DND-41 (cell line): ENCODE results near the gene OCIAD2.

Source experiments
- ATAC-seq: fragments of 200-7000 bp; cut with Tn5 transposase; 3 replicates; pipeline ENCODE4 v1.9.1; 2021; ENCODE audit warnings: low read depth; ENCODE audit not compliant: insufficient read depth
- DNase-seq: peaks from one replicate; pipeline ENCODE4 v3.0.0-alpha.2; 2020
- H2AFZ ChIP-seq: 2 replicates; pipeline ENCODE4 v1.6.0; 2012; ENCODE audit warnings: low read depth, low read length
- H3K27ac ChIP-seq: 2 replicates; pipeline ENCODE4 v1.5.1; 2012; ENCODE audit warnings: low read length, inconsistent platforms
- H3K27me3 ChIP-seq: fragments of 200-600 bp; sonication (generic); 2 replicates; pipeline ENCODE4 v1.6.0; 2012; ENCODE audit warnings: low read length, mild to moderate bottlenecking, inconsistent platforms; ENCODE audit not compliant: insufficient read depth, poor library complexity
- H3K36me3 ChIP-seq: 2 replicates; pipeline ENCODE4 v1.5.1; 2012; ENCODE audit warnings: low read length, inconsistent platforms; ENCODE audit not compliant: insufficient read depth
- H3K4me1 ChIP-seq: 2 replicates; pipeline ENCODE4 v1.5.1; 2012; ENCODE audit warnings: mild to moderate bottlenecking, low read length; ENCODE audit not compliant: insufficient read depth
- H3K4me2 ChIP-seq: 2 replicates; pipeline ENCODE4 v1.6.0; 2012; ENCODE audit warnings: mild to moderate bottlenecking, moderate library complexity, low read length, inconsistent platforms; ENCODE audit not compliant: insufficient read depth
- H3K4me3 ChIP-seq, 2 experiments: fragments of 200-600 bp in 1 of 2; shearing (Covaris generic) in 1 of 2; 2 replicates each; pipeline ENCODE4 v1.5.1; 2012 to 2016; ENCODE audit warnings: inconsistent platforms in 2 of 2, low read length in 2 of 2, mild to moderate bottlenecking in 2 of 2, low read depth in 1 of 2, moderate library complexity in 1 of 2
- H3K79me2 ChIP-seq: 2 replicates; pipeline ENCODE4 v1.6.0; 2012; ENCODE audit warnings: low read length, inconsistent platforms; ENCODE audit not compliant: insufficient read depth
- H3K9ac ChIP-seq: 2 replicates; pipeline ENCODE4 v1.6.0; 2012; ENCODE audit warnings: low read depth, mild to moderate bottlenecking, inconsistent platforms, low read length, moderate library complexity
- H3K9me3 ChIP-seq: 2 replicates; pipeline ENCODE4 v1.5.1; 2012; ENCODE audit warnings: low read length, moderate library complexity, mild to moderate bottlenecking, inconsistent platforms; ENCODE audit not compliant: insufficient read depth, severe bottlenecking
- H4K20me1 ChIP-seq: 2 replicates; pipeline ENCODE4 v1.6.0; 2012; ENCODE audit warnings: low read length; ENCODE audit not compliant: insufficient read depth
- EZH2 ChIP-seq: IDR thresholded peaks from 3 replicates; pipeline ENCODE4 v1.6.1; 2012; ENCODE audit warnings: borderline replicate concordance, low read depth, mild to moderate bottlenecking, moderate library complexity, low read length, inconsistent platforms; ENCODE audit not compliant: severe bottlenecking
- TF ChIP-seq, protein P1 (sequence below): IDR thresholded peaks from 2 replicates; pipeline ENCODE4 v1.5.1; 2012; ENCODE audit warnings: borderline replicate concordance, low read length, moderate library complexity, mild to moderate bottlenecking; ENCODE audit not compliant: poor library complexity, severe bottlenecking; ENCODE audit errors: extremely low read depth

Gene OCIAD2

DNA sequence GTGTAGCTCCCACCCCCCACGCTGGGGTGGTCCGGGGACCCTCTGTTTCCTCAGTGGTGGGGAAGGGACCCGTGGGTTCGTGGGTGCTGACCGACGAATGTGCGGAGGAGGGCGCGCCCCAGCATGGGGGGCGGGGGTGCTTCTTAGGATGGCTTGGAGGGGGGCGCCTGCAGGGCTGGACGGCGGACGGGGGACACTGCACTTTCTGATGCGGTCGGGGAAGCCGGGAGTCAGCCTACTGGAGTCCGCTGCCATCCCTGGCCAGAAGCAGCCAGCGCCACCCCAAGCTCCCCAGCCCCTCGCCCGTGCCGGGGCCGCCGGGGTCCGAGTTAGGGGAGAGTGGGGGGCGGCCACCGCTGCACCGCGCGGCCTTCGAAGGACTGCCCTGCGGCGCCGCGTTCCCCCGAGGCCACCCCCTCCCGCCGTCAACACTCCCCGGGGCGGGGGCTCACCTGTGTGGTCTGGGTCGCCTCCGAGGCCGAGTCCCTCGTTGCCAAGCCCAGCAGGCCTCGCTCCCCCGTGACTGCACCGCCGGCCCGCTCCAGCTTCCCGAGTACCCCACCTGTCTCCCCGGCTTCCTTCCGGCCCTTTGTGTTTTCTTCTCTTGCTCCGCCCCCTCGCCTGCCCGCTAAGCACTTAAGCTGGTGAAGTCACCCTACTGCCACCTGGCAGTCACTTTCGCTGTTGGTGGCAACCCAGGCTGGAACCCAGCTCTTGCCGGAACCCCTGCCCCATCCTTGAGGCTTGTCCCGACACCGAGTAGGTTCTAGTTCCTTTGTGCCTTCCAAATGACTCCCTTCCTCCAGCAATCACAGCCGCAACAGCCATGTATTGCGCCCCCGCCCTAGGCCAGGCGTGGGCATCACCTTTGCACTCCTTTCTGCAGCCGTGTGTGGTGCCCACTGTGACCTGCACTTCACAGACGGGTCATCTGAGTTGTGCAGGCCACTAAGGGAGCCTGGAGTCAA, at the start of gene OCIAD2:
Gene OCIAD2, minus strand, starts transcription at position 569 of the 968 bp plus-strand sequence. CDS start 2,225 bp downstream, outside the sequence.
- no peaks in the 10 kb centered on the region for H3K27me3 ChIP-seq
- H3K27ac ChIP-seq, result peak within 1 kb of the TSS; percentile 82
- no peaks in the 10 kb centered on the region for H3K9me3 ChIP-seq
- peak within 1 kb of the TSS; percentile 82 for H2AFZ ChIP-seq
- H3K79me2 ChIP-seq, result peaks cover 26% of the 10 kb centered on the region
- TF ChIP-seq, protein P1, sequence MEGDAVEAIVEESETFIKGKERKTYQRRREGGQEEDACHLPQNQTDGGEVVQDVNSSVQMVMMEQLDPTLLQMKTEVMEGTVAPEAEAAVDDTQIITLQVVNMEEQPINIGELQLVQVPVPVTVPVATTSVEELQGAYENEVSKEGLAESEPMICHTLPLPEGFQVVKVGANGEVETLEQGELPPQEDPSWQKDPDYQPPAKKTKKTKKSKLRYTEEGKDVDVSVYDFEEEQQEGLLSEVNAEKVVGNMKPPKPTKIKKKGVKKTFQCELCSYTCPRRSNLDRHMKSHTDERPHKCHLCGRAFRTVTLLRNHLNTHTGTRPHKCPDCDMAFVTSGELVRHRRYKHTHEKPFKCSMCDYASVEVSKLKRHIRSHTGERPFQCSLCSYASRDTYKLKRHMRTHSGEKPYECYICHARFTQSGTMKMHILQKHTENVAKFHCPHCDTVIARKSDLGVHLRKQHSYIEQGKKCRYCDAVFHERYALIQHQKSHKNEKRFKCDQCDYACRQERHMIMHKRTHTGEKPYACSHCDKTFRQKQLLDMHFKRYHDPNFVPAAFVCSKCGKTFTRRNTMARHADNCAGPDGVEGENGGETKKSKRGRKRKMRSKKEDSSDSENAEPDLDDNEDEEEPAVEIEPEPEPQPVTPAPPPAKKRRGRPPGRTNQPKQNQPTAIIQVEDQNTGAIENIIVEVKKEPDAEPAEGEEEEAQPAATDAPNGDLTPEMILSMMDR, result peak; percentile 74
- no peak for TF ChIP-seq EZH2
- no peaks in the 10 kb centered on the region for H4K20me1 ChIP-seq
- H3K36me3 ChIP-seq, result peaks cover 30% of the 10 kb centered on the region
- ATAC-seq (peak; percentile 95), DNase-seq (peak; percentile 91)
- H3K4me2 ChIP-seq, result peak within 1 kb of the TSS; percentile 98
- peaks cover 28% of the 10 kb centered on the region for H3K4me1 ChIP-seq
- peak within 1 kb of the TSS; percentile 89 for H3K9ac ChIP-seq
- peak within 1 kb of the TSS; percentile 83 to 97 for H3K4me3 ChIP-seq

GRCh38 chr4:48954314-48954713, 47.7 kb upstream of the OCIAD2 start:
- Histone ChIP-seq H3K9me3 (no peaks in the 10 kb centered on the region), H3K79me2 (no peaks in the 10 kb centered on the region), H3K4me3 (no peak overlapping the region), H3K27me3 (peaks cover 2% of the 10 kb centered on the region), H3K9ac (no peak overlapping the region), H3K4me2 (no peak overlapping the region), H3K36me3 (no peaks in the 10 kb centered on the region), H4K20me1 (no peaks in the 10 kb centered on the region), H2AFZ (no peak overlapping the region), H3K27ac (no peak overlapping the region), H3K4me1 (no peaks in the 10 kb centered on the region)
- DNase-seq (no peak), ATAC-seq (no peak)
- no peak for TF ChIP-seq EZH2
- TF ChIP-seq, protein P1, result no peak

- Histone ChIP-seq H4K20me1 (no peaks in the 10 kb centered on the region), H3K4me3 (no peak overlapping the region), H3K4me1 (no peaks in the 10 kb centered on the region), H3K9ac (no peak overlapping the region), H3K79me2 (no peaks in the 10 kb centered on the region), H3K27me3 (no peaks in the 10 kb centered on the region), H3K9me3 (no peaks in the 10 kb centered on the region), H3K36me3 (no peaks in the 10 kb centered on the region), H3K4me2 (no peak overlapping the region), H3K27ac (no peak overlapping the region), H2AFZ (no peak overlapping the region)
- DNase-seq, result no peak
- no peak for TF ChIP-seq EZH2
- TF ChIP-seq, protein P1, result no peak
- no peak for ATAC-seq
Measured at GRCh38 chr4:48949518-48950219, 43.1 kb upstream of the OCIAD2 start.
